HG03342 (cell line): ENCODE results near the gene ZNF444.
"Not testable (repeated sequence)": the region's sequence is repeated elsewhere in the genome, so short reads cannot be mapped to it uniquely, and the experiment has no call there.

ENCODE experiments used
- ATAC-seq: cut with Tn5 transposase; IDR thresholded peaks from one replicate; pipeline ENCODE4 v1.9.1; 2021; ENCODE audit warnings: mild to moderate bottlenecking, moderate library complexity; ENCODE audit not compliant: unreplicated experiment

ZNF444 gene

DNA sequence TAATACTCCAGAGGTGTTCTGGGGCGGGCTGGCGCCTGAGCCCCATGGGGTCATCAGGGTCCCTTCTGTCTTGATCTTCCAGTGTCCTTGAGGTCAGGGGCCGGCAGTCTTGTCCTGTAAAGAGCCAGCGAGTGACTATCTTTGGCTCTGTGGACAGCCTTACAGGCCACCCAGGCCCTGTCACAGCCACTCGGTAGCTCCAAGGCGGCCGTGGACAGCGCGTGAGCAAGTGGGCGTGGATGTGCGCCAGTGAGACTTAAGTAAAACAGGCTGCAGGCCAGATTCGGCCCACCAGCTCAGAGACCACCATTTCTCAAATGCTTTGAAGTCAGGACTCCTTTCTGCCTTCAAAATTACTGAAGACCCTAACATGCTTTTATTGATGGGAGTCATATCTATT lies 3.7 kb downstream of the ZNF444 start:
- no peak for ATAC-seq

DNA sequence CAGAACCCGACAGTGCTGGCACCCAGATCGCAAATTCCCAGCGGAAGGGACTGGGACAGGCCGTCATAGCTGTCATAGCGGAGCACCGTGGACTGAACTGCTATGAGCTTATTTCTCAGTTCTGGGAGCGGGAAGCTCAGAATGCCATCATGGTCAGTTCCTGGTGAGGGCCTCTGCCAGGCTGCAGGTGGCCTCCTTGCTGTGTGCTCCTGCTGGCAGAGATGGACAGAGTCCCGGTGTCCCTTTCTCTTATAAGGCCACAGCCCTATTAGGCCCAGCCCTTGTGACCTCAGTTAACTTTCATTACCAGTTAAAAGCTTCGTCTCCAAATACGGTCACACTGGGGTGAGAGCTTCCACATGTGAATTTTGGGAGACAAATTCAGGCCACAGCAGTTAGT lies 4.6 kb downstream of the ZNF444 start:
- no peak for ATAC-seq

DNA sequence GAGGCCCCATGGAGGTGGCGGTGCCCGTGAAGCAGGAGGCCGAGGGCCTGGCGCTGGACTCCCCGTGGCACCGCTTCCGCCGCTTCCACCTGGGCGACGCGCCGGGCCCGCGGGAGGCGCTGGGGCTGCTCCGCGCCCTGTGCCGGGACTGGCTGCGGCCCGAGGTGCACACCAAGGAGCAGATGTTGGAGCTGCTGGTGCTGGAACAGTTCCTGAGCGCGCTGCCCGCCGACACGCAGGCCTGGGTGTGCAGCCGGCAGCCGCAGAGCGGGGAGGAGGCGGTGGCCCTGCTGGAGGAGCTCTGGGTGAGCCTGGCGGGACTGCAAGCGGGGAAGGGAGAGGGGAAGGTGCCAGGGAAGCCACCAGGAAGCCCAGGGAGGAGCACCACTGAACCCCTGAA lies 5.8 kb downstream of the ZNF444 start:
- ATAC-seq = no peak

DNA sequence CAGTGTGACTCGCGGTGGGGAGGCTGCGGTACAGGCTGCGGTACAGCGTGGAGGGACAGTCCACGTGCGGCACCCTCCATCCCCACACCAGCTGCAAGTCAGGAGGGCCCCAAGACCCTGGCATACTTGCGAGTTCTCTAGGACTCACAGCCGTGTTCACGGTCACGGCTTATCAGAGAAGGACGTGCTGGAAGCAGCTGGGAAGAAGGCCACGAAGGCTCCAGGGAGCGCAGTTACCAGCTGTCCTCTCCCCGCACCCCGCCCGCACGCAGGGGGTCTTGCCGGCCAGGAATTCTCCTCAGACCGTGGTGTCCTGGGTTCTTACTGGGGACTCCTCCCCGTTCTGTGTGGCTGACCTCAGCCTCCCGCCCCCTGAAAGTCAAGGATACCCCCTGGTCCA lies 6.2 kb downstream of the ZNF444 start:
- ATAC-seq = no peak

DNA sequence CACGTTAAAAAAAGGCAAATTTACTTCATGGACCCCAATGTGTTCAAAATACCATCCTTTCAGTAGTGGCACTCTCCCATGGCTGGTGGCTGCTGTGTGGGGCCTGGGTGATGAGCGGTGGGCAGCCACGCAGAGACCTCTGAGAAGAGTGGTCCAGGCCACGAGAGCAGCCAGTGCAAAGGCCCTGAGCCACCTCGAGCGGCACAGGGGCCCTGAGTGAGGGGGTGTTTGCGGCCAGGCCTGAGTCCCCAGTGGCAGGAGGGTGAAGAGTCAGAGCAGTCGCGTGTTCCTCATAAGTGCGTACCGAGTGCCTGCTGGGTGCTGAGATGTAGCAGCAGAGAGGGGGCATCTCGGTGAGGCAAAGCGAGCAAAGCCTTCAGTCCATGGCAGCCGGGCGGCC lies 7.0 kb downstream of the ZNF444 start:
- ATAC-seq = no peak

DNA sequence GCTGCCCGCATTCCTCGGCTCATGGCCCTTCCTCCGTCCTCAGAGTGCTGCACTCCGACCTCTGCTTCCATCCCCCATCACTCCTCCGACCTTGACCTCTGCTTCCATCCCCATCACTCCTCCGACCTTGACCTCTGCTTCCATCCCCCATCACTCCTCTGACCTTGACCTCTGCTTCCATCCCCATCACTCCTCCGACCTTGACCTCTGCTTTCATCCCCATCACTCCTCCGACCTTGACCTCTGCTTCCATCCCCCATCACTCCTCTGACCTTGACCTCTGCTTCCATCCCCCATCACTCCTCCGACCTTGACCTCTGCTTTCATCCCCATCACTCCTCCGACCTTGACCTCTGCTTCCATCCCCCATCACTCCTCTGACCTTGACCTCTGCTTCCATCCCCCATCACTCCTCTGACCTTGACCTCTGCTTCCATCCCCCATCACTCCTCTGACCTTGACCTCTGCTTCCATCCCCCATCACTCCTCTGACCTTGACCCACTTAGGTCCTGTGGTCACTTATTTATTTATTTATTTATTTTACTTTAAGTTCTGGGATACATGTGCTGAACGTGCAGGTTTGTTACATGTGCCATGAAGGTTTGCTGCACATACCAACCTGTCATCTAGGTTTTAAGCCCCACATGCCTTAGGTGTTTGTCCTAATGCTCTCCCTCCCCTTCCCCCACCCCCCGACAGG lies 8.0 kb downstream of the ZNF444 start:
- not testable (repeated sequence) for ATAC-seq

DNA sequence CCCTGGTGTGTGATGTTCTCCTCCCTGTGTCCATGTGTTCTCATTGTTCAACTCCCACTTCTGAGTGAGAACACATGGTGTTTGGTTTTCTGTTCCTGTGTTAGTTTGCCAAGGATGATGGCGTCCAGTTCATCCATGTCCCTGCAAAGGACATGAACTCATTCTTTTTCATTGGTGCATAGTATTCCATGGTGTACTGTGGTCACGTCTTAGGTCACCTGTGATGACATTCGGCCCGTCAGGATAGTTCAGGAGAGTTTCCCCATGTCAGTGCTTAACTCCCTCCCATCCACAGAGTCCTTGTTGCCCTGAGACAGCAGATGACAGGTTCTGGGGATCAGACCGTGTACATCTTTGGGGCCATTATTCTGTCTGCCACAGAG lies 8.6 kb downstream of the ZNF444 start:
- ATAC-seq = no peak

DNA sequence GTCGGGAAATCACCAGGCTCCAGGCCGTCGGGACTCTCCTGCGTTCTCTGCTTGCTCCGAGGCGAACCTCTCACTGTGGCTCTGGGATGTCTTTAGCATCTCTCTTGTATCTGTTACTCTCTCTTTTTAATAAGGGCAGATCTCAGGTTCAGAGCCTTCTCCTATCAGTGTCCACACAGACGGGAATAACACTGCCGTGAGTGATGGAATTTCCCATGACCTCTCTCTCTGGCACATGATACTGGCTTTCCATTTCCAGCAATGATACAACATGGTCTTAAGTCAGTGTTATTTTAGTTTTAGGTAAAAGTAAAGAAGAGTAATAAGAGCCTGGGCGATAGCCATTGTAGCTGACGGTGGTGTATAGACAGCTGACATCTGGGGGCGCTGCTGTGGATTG lies 9.3 kb downstream of the ZNF444 start:
- ATAC-seq = no peak

DNA sequence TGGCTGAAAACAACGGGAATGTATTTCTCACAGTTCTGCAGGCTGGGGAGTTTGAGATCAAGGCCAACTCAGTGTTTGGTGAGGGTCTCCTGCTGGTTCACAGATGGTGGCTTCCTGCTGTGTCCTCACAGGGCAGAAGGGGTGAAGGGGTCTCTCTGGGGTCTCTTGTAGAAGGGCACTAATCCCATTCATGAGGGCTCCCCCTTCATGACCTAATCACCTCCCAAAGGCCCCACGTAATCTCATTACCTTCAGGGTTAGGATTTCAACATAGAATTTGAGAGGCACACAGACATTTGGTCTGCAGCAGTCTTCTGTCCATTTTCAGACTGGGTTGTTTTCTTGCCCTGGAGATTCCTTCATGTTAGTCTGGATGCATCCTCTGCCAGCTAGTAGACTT lies 11.6 kb downstream of the ZNF444 start:
- no peak for ATAC-seq

DNA sequence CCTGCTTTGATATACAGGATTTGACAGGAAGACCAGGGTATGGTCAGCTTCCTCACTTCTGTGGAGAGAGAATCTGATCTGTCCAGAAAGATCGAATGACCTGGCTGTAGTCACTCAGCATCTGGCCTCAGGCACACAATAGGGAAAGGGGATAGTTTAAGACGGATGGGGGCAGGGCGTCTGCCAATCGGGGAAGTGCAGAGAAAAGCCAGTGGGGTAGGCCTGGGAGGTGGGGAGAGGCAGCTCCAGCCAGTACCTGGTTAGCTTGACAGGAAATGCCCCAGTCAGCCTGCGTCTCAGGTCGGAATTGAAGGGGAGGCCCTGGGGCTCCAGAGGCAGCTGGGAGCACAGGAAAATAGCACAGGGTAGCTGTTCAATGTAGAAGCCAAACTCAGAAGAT lies 12.4 kb downstream of the ZNF444 start:
- no peak for ATAC-seq

DNA sequence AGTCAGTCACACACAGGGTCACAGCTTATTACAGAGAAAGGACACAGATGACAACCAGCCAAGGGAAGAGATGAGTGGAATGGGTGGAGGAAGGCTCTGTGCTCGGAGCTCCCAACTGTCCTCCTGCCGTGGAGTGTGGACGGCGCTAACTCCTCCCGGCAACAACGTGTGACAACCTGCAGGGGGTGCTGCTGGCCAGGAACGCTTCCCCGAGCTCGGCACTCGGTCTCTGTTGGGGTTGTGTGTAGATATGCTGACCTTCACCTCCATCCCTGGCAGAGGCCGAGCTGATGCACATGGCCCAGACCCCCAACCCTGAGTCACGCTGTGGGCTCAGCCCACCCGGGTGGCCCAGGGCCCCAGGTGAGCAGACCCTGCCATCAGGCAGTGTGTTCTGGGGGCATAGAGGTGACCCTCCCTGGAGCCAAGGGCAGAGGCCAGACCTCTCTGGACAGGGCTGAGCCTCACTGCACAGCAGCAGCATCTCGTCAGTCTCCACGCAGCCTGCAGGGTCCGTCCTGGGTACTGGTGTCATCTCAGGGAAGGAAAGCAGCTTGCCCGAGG lies 14.1 kb downstream of the ZNF444 start:
- no peak for ATAC-seq

DNA sequence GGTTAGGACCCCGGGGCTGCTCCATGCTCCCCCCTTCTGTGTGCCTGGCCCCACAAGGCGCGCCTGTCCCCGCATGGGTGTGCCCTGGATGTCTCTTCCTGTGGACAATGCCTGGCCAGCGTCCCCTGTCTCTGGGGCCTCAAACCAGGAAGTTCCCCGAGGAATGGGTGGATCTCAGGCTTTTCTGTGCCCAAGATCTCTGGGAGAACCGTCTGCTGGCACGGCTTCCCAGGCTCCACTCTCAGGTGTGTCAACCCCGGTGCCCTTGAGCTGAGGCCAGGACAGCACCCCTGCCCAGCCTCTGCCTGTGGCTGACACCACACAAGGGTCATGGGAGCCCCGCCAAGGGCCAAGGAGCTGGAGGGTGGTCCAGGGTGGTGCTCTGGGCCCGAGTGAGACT lies 15.7 kb downstream of the ZNF444 start:
- no peak for ATAC-seq

DNA sequence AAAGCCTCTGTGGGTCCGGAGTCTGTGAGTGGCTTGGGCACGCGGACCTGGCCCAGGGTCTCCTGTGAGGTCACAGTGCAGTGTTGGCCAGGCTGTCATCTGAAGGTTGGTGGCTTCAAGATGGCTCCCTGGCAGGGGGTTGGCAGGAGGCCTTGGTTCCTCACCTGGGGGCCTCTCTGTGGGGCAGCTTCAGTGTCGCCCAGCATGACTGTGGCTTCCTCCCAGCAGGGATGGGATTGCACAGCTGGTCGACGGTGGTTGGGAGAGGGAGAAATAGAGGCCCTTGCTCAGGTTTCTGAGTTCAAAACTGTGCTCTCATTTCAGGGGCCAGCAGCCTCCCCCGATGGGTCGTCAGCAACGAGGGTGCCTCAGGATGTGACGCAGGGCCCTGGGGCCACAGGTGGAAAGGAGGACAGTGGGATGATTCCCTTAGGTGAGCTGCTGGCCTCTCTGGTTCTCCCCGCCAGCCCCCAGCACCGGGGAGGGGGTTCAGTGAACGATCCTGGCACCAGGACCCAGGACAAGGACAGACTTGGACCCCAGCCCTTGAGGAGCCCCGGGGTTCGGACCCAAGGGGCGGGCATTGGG lies 17.2 kb downstream of the ZNF444 start:
- no peak for ATAC-seq

DNA sequence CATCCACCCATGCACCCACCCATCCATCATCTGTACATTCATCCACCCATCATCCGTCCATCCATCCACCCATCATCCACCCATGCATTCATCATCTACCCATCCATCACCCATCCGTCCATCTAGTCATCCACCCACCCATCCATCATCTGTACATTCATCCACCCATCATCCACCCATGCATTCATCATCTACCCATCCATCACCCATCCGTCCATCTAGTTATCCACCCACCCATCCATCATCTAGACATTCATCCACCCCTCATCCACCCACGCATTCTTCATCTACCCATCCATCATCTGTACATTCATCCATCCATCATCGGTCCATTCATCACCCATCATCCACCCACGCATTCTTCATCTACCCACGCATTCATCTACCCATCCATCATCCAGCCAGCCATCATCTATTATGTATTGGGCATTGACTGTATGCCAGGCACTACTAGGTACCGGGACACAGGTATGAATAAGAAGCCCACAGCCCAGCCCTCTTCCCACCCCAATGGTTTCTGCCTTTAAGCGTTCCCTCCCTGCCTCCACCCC lies 18.0 kb downstream of the ZNF444 start:
- ATAC-seq = no peak

DNA sequence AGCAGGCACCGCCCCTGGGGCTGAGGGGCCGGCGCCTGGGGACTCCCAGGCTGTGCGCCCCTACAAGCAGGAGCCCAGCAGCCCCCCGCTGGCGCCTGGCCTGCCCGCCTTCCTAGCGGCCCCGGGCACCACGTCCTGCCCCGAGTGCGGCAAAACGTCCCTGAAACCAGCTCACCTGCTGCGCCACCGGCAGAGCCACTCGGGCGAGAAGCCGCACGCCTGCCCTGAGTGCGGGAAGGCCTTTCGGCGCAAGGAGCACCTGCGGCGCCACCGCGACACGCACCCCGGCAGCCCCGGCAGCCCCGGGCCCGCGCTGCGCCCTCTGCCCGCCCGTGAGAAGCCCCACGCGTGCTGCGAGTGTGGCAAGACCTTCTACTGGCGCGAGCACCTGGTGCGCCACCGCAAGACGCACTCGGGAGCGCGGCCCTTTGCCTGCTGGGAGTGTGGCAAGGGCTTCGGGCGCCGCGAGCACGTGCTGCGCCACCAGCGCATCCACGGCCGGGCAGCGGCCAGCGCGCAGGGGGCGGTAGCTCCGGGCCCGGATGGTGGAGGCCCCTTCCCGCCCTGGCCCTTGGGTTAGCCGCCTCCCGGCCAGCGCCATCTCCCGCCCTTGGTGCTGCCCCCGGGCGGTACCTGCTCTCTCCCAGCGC lies 18.7 kb downstream of the ZNF444 start:
- ATAC-seq = no peak

DNA sequence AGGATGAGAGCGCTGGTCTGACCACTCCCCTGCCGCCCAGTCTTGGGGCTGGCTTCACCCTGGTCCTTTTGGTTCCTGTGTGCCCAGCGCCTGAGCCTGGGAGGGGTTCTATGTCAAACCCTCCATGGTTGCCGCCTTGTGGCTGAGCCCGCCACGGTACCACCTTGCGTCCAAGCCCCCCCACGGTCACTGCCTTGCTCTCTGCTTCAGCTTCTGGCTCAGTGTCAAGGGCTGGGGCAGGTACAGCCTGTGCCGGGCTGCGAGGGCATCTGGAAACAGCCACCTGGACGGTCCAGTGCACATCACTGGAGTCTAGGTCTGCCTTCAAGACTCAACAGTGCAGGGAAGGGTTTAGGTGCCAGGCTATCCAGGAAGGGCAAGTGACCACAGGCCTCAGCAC lies 20.4 kb downstream of the ZNF444 start:
- no peak for ATAC-seq

DNA sequence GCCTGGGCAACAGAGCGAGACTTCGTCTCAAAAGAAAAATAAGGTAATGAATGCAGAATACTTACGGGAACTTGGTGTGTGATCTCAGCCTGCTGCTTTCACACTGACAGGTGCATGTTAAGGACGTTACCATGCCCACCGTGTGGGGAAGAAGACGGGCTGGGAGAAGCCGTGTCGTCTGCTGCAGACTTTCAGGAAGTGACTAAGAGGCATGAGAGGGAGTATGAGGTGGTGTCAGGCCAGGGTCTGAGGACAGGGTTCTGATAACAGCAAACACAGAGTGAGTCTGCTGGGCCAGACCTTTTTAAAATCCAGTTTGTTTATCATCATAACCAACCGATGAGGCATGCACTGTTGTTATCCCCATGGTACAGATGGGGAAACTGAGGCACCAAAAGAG lies 21.2 kb downstream of the ZNF444 start:
- no peak for ATAC-seq

DNA sequence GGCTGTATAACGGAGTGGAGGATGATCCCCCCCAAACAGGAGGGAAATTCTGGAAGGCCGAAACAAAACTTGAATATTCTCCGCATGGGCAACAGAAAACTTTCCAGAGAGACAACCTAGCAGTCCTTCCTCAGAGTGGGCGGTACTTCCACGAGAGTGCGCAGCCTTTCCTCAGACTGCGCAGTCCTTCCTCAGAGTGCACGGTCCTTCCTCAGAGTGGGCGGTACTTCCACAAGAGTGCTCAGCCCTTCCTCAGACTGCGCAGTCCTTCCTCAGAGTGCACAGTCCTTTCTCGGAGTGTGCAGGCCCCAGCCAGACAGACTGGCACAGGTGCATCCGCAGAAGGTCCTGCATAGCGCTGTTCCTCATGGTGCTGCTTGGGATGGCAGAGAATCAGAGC lies 22.0 kb downstream of the ZNF444 start:
- no peak for ATAC-seq

DNA sequence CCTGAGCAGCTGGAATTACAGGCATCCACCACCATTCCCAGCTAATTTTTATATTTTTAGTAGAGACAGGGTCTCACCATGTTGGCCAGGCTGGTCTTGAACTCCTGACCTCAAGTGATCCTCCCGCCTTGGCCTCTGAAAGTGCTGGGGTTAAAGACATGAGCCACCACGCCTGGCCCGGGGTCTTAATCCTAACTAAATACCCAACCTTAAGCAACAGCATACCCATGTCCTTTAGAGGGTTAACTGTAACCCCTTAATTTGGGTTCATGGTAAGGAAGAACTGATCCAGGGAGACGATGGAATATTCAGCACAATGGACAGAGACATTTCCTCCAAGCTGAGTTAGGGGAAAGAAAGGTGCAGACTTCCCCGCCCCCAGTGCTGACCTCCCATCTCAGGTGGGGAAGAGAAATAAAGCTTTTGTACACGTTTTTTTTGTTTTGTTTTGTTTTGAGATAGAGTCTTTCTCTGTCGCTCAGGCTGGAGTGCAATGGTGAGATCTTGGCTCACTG lies 26.0 kb downstream of the ZNF444 start:
- ATAC-seq = no peak

DNA sequence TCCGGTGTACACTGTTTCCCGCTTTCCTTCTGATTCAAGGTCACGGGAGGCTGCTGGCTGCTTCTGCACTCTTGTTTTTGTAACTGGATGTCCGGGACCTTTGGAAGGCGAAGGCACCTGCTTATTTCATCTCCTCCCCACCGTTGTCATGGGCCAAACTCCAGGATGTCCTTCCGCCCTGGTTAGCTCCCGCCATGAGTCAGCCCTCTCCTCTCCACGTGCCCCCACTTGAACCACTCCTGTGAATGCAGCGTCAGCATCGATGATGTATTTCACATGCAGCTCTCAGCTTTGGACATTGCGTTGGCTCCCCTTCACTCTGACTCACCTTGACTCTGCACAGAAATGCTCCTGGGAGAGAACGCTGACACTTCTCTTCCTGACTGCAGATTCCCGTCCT lies 29.2 kb downstream of the ZNF444 start:
- no peak for ATAC-seq

DNA sequence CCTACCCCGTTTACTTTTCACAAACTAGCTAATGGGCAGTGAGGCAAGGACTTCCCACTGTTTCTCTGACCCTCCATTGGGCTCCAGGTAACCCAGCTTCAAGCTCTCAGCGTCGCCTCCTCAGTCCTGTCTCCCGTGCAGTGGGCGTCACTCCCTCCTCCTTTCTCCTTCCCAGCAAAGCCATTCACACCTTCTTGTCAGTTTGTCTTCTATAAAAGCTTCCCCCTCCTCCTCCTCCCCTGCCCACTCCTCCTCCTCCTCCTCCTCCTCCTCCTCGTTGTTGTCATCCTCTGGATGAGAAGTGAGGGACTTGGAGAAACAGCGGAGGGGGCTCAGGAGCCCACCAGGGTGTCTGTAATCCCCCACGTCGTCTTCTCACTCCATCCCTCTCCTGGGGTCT lies 33.0 kb downstream of the ZNF444 start:
- no peak for ATAC-seq

DNA sequence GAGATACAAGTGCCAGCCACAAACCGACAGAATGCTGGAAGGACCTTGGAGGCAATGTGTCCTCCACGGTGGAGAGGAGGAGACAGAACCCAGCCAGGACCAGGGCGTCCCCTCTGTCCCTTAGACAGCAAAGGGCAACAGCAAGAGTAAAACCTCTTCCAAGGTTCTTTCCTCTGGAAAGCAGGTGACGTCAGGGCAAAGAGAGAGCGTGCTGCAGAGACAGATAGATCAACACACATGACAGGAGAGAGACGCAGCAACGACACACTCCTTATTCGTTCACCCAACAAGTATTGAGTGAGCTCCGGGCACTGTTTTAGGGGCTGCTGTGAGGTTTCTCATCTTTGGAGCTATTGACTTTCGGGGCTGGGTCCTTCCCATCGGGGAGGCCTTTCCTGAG lies 33.5 kb downstream of the ZNF444 start:
- ATAC-seq = no peak
